ENCODE measurements around the gene NXPH1. TPM values are rescaled to one million over a fixed set of nuclear protein-coding genes. Genes with fewer than 3 reads are reported as not detected.

NXPH1 gene
- total and polyA plus RNA-seq, 4 experiments from 2014 or later, result not detected

DNA sequence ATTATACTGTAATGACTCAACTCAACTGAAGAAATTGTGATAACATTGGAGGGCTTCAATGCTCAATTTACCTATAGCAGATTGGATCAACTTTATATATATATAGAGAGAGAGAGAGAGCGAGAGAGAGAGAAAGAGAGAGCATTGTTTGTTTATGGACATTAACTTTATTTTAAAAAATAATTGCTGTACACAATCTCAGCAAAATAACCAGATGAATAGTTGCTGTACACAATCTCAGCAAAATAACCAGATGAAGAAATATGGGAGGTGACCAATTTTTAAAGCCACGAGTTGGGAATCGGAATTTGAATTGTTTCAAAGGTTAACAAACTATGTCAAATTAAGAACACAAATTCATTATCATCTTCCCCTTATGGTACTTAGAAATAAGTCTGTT lies 319.9 kb downstream of the NXPH1 start:
- POLR2A ChIA-PET (ENCODE audit: partially characterized antibody), result no interaction called here
- Mint-ChIP-seq H3K36me3 (no peaks in the 10 kb centered on the region), H3K4me3 (no peak overlapping the region), H3K27ac (no peak overlapping the region), H3K4me1 (no peaks in the 10 kb centered on the region), H3K27me3 (no peaks in the 10 kb centered on the region), H3K9me3 (peaks cover 0 to 3% (median under 1%) of the 10 kb centered on the region in 8 donors)
- H3K4me1 ChIP-seq (ENCODE audit: insufficient read depth, low read length), result no peaks in the 10 kb centered on the region
- no peak overlapping the region for H3K4me3 ChIP-seq (ENCODE audit: low read length in 2 of 2)
- no peak overlapping the region for H3K27ac ChIP-seq (ENCODE audit: low read depth, low read length)
- H3K36me3 ChIP-seq (ENCODE audit: insufficient read depth, low read length), result no peaks in the 10 kb centered on the region
- intact Hi-C loops (cut with micrococcal nuclease), result no loop called here
- no peaks in the 10 kb centered on the region for H3K9me3 ChIP-seq (ENCODE audit: control insufficient read depth in 1 of 2, low read length in 2 of 2)
- DNase-seq, result no peak
- CTCF ChIA-PET (ENCODE audit: partially characterized antibody), result no interaction called here
- no peaks in the 10 kb centered on the region for H3K27me3 ChIP-seq (ENCODE audit: insufficient read depth, low read length)

DNA sequence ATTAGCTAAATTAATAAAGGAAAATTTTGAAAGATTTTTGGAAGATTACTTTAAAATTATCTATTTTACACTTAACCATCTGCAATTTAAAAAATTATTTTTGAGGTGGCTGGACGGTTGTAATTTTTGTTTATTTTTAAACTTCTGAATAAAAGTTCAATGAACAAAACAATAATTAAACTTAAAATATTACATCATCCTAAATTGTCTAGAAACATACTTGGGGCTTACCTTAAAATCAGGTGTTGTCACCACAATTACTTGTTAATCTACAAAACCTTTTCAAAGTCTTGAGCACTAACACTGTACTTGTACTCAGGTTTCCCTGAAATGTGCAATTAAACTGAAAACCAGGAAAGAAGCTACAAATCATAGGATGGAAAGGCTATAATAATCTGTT lies 328.3 kb downstream of the NXPH1 start:
- Mint-ChIP-seq H3K9me3 (peaks cover 0 to 3% (median 0%) of the 10 kb centered on the region in 8 donors), H3K4me3 (no peak overlapping the region), H3K27ac (no peak overlapping the region), H3K4me1 (no peaks in the 10 kb centered on the region), H3K36me3 (no peaks in the 10 kb centered on the region), H3K27me3 (no peaks in the 10 kb centered on the region)
- no peak overlapping the region for H3K4me3 ChIP-seq (ENCODE audit: low read length in 2 of 2)
- intact Hi-C loops (cut with micrococcal nuclease), result no loop called here
- ChIA-PET POLR2A (ENCODE audit: partially characterized antibody) (no interaction called here), CTCF (ENCODE audit: partially characterized antibody) (no interaction called here)
- no peaks in the 10 kb centered on the region for H3K9me3 ChIP-seq (ENCODE audit: control insufficient read depth in 1 of 2, low read length in 2 of 2)
- no peaks in the 10 kb centered on the region for H3K4me1 ChIP-seq (ENCODE audit: insufficient read depth, low read length)
- H3K27ac ChIP-seq (ENCODE audit: low read depth, low read length), result no peak overlapping the region
- H3K27me3 ChIP-seq (ENCODE audit: insufficient read depth, low read length), result no peaks in the 10 kb centered on the region
- no peaks in the 10 kb centered on the region for H3K36me3 ChIP-seq (ENCODE audit: insufficient read depth, low read length)
- no peak for DNase-seq

DNA sequence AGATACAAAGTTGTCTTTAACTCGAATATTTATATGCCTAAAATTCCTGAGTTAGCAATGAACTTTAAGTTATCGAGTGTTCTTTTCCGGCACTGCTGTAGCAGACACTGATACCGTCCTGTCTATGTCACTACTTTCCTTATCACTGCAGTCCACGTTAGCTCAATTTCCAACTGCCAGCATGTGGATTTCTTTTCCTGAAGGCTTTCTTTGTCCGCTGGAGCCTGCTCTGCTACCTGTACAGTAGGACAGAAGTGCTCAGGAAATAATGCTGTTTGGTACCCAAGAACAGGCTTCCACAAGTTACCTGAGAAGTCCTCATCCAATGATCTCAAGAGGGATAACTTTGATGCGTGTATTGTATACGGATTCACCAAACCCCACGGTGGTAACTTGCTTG lies 329.4 kb downstream of the NXPH1 start:
- H3K27me3 ChIP-seq (ENCODE audit: insufficient read depth, low read length), result no peaks in the 10 kb centered on the region
- H3K4me3 Mint-ChIP-seq, result no peak overlapping the region
- intact Hi-C loops (cut with micrococcal nuclease), result no loop called here
- H3K4me1 ChIP-seq (ENCODE audit: insufficient read depth, low read length), result no peaks in the 10 kb centered on the region
- H3K36me3 ChIP-seq (ENCODE audit: insufficient read depth, low read length), result no peaks in the 10 kb centered on the region
- H3K4me1 Mint-ChIP-seq, result no peaks in the 10 kb centered on the region
- CTCF ChIA-PET (ENCODE audit: partially characterized antibody), result no interaction called here
- DNase-seq, result no peak
- H3K36me3 Mint-ChIP-seq, result no peaks in the 10 kb centered on the region
- POLR2A ChIA-PET (ENCODE audit: partially characterized antibody), result no interaction called here
- peaks cover 0 to 3% (median 0%) of the 10 kb centered on the region in 8 donors for H3K9me3 Mint-ChIP-seq
- H3K9me3 ChIP-seq (ENCODE audit: control insufficient read depth in 1 of 2, low read length in 2 of 2), result no peaks in the 10 kb centered on the region
- H3K27ac Mint-ChIP-seq, result peak overlapping the region in 1 of 7 donors; percentile 82
- no peaks in the 10 kb centered on the region for H3K27me3 Mint-ChIP-seq
- no peak overlapping the region for H3K4me3 ChIP-seq (ENCODE audit: low read length in 2 of 2)
- H3K27ac ChIP-seq (ENCODE audit: low read depth, low read length), result no peak overlapping the region

DNA sequence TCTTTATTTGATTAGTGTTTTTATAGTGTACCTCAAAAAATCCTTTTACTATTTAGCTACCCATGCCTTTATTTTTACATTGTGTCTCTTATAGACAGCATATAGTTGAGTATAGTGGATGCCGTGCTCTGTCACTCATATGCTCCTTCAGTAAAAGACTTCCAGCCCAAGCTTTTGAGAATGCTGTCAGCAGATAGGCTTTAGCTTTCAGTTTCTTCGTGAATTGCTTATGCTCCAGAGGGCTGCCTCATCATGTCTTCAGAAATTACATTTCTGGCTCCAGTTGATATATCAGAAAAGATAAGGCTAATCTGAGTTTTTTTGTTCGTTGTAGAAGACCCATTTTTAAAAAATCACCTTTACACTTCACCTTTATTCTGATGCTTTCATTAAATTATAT lies 332.0 kb downstream of the NXPH1 start:
- Histone ChIP-seq H3K9me3 (ENCODE audit: control insufficient read depth in 1 of 2, low read length in 2 of 2) (no peaks in the 10 kb centered on the region), H3K27ac (ENCODE audit: low read depth, low read length) (no peak overlapping the region), H3K4me3 (ENCODE audit: low read length in 2 of 2) (no peak overlapping the region), H3K36me3 (ENCODE audit: insufficient read depth, low read length) (no peaks in the 10 kb centered on the region), H3K27me3 (ENCODE audit: insufficient read depth, low read length) (no peaks in the 10 kb centered on the region), H3K4me1 (ENCODE audit: insufficient read depth, low read length) (no peaks in the 10 kb centered on the region)
- H3K27me3 Mint-ChIP-seq, result no peaks in the 10 kb centered on the region
- CTCF ChIA-PET (ENCODE audit: partially characterized antibody), result no interaction called here
- intact Hi-C loops (cut with micrococcal nuclease), result no loop called here
- H3K27ac Mint-ChIP-seq, result no peak overlapping the region
- POLR2A ChIA-PET (ENCODE audit: partially characterized antibody), result no interaction called here
- H3K4me3 Mint-ChIP-seq, result no peak overlapping the region
- DNase-seq, result no peak
- H3K36me3 Mint-ChIP-seq, result no peaks in the 10 kb centered on the region
- peaks cover 0 to 4% (median 2%) of the 10 kb centered on the region in 8 donors for H3K9me3 Mint-ChIP-seq
- H3K4me1 Mint-ChIP-seq, result no peaks in the 10 kb centered on the region

DNA sequence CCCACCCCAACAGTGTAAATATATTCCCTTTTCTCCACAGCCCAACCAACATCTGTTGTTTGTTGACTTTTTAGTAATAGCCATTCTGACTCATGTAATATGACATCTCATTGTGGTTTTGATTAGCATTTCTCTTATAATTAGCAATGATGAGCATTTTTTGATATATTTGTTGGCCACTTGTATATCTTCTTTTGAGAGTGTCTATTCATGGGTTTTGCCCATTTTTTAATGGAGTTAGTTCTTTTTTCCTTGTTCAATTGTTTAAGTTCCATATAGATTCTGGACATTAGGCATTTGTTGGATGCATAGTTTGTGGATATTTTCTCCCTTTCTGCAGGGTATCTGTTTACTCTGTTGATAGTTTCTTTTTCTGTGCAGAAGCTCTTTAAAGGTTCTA lies 340.1 kb downstream of the NXPH1 start:
- Histone ChIP-seq H3K4me1 (ENCODE audit: insufficient read depth, low read length) (no peaks in the 10 kb centered on the region), H3K27me3 (ENCODE audit: insufficient read depth, low read length) (no peaks in the 10 kb centered on the region), H3K9me3 (ENCODE audit: control insufficient read depth in 1 of 2, low read length in 2 of 2) (no peaks in the 10 kb centered on the region), H3K36me3 (ENCODE audit: insufficient read depth, low read length) (no peaks in the 10 kb centered on the region), H3K4me3 (ENCODE audit: low read length in 2 of 2) (no peak overlapping the region), H3K27ac (ENCODE audit: low read depth, low read length) (no peak overlapping the region)
- no peaks in the 10 kb centered on the region for H3K36me3 Mint-ChIP-seq
- H3K4me3 Mint-ChIP-seq, result no peak overlapping the region
- intact Hi-C loops (cut with micrococcal nuclease), result no loop called here
- CTCF ChIA-PET (ENCODE audit: partially characterized antibody), result no interaction called here
- DNase-seq, result no peak
- peaks cover 0 to 10% (median 4%) of the 10 kb centered on the region in 8 donors for H3K9me3 Mint-ChIP-seq
- no peak overlapping the region for H3K27ac Mint-ChIP-seq
- no peaks in the 10 kb centered on the region for H3K27me3 Mint-ChIP-seq
- POLR2A ChIA-PET (ENCODE audit: partially characterized antibody), result no interaction called here
- H3K4me1 Mint-ChIP-seq, result no peaks in the 10 kb centered on the region

DNA sequence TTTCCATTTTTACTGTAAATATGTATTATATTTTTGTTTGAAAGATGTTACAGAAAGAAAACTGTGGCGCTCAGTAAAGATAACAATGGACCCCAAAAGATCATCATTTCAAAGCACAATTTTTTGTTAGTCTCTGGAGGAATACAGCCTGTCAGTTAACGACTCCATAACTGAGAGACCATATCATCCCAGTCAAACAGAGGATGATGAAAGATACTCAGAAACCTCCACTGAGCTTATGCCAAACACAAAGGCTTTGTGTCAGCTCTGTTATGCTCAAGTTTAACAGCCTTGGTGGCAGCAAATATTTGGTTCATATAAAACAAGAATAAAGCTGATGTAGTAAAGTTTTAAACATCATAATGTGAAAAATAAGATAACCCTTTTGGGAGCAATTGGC lies 345.1 kb downstream of the NXPH1 start:
- H3K9me3 Mint-ChIP-seq, result peaks cover 0 to 12% (median 4%) of the 10 kb centered on the region in 8 donors
- Histone ChIP-seq H3K27me3 (ENCODE audit: insufficient read depth, low read length) (no peaks in the 10 kb centered on the region), H3K4me3 (ENCODE audit: low read length in 2 of 2) (no peak overlapping the region), H3K36me3 (ENCODE audit: insufficient read depth, low read length) (no peaks in the 10 kb centered on the region), H3K27ac (ENCODE audit: low read depth, low read length) (no peak overlapping the region), H3K4me1 (ENCODE audit: insufficient read depth, low read length) (no peaks in the 10 kb centered on the region), H3K9me3 (ENCODE audit: control insufficient read depth in 1 of 2, low read length in 2 of 2) (no peaks in the 10 kb centered on the region)
- POLR2A ChIA-PET (ENCODE audit: partially characterized antibody), result no interaction called here
- H3K36me3 Mint-ChIP-seq, result no peaks in the 10 kb centered on the region
- intact Hi-C loops (cut with micrococcal nuclease), result no loop called here
- H3K27ac Mint-ChIP-seq, result no peak overlapping the region
- no peaks in the 10 kb centered on the region for H3K4me1 Mint-ChIP-seq
- CTCF ChIA-PET (ENCODE audit: partially characterized antibody), result no interaction called here
- no peak overlapping the region for H3K4me3 Mint-ChIP-seq
- DNase-seq, result no peak
- H3K27me3 Mint-ChIP-seq, result no peaks in the 10 kb centered on the region

DNA sequence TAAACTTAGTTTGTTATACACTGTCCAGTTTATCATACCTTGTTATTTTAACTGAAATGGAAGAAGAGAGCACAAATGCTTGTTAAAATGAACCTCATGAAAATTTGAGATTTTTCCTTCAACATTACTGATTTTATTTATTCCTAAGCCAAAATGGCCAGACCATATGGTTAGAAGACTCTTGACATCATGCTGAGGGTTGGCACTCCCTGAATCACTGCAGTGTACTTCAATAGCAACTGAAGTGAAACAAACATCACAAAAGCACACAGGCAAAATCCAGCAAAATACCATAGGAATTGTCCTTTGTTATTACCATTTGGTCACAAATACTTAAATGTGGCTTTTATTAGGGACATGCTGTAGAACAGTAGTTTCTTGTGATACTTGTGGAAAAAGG lies 347.8 kb downstream of the NXPH1 start:
- H3K4me3 ChIP-seq (ENCODE audit: low read length in 2 of 2), result no peak overlapping the region
- H3K9me3 ChIP-seq (ENCODE audit: control insufficient read depth in 1 of 2, low read length in 2 of 2), result no peaks in the 10 kb centered on the region
- POLR2A ChIA-PET (ENCODE audit: partially characterized antibody), result no interaction called here
- CTCF ChIA-PET (ENCODE audit: partially characterized antibody), result no interaction called here
- intact Hi-C loops (cut with micrococcal nuclease), result no loop called here
- Mint-ChIP-seq H3K27ac (no peak overlapping the region), H3K4me3 (no peak overlapping the region), H3K27me3 (no peaks in the 10 kb centered on the region), H3K9me3 (peaks cover 0 to 7% (median 1%) of the 10 kb centered on the region in 8 donors), H3K4me1 (no peaks in the 10 kb centered on the region), H3K36me3 (no peaks in the 10 kb centered on the region)
- no peak overlapping the region for H3K27ac ChIP-seq (ENCODE audit: low read depth, low read length)
- no peak for DNase-seq
- no peaks in the 10 kb centered on the region for H3K36me3 ChIP-seq (ENCODE audit: insufficient read depth, low read length)
- H3K27me3 ChIP-seq (ENCODE audit: insufficient read depth, low read length), result no peaks in the 10 kb centered on the region
- H3K4me1 ChIP-seq (ENCODE audit: insufficient read depth, low read length), result no peaks in the 10 kb centered on the region

DNA sequence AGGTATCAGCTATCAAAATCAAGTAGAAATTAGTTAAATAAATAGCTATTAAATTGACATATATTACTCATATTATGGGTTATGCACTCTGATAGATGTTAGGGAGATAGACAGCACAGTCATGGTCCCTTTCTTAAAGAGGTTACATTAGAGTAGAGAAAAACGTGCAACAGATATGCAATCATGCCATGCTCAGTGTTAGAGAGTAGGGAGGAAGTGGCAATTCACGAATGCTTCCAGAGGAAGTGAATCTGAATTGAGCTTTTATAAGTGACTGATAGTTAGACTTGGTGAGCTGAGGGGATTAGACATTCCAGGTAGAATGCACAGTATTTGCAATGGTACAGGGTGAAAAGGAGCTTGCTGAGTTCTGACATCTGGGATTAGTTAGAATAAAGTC lies 349.8 kb downstream of the NXPH1 start:
- Mint-ChIP-seq H3K36me3 (no peaks in the 10 kb centered on the region), H3K4me1 (no peaks in the 10 kb centered on the region), H3K4me3 (no peak overlapping the region), H3K9me3 (peaks cover 0 to 9% (median 2%) of the 10 kb centered on the region in 8 donors), H3K27ac (no peak overlapping the region), H3K27me3 (no peaks in the 10 kb centered on the region)
- H3K9me3 ChIP-seq (ENCODE audit: control insufficient read depth in 1 of 2, low read length in 2 of 2), result no peaks in the 10 kb centered on the region
- no peaks in the 10 kb centered on the region for H3K27me3 ChIP-seq (ENCODE audit: insufficient read depth, low read length)
- CTCF ChIA-PET (ENCODE audit: partially characterized antibody), result interaction anchor here (1.1 kb wide), 1 partner anchor 13 kb away, joined by 4 read pairs; no protein-coding TSS in a partner anchor
- no peak for DNase-seq
- POLR2A ChIA-PET (ENCODE audit: partially characterized antibody), result no interaction called here
- no peak overlapping the region for H3K4me3 ChIP-seq (ENCODE audit: low read length in 2 of 2)
- intact Hi-C loops (cut with micrococcal nuclease), result no loop called here
- H3K4me1 ChIP-seq (ENCODE audit: insufficient read depth, low read length), result no peaks in the 10 kb centered on the region
- H3K27ac ChIP-seq (ENCODE audit: low read depth, low read length), result no peak overlapping the region
- H3K36me3 ChIP-seq (ENCODE audit: insufficient read depth, low read length), result no peaks in the 10 kb centered on the region

Data from CD4-positive, alpha-beta memory T cell (primary cell).